ENCODE data around the gene GSDME.

- TF ChIP-seq CTCF (conservative IDR thresholded peaks at IDR 0.05 in 1 of 2, IDR thresholded peaks at IDR 0.05 in 1 of 2; ENCODE audit: extremely low read depth in 1 of 2, insufficient read depth in 1 of 2, low read depth in 1 of 2, low read length in 2 of 2) (no peak), EZH2 (IDR thresholded peaks at IDR 0.05; ENCODE audit: borderline replicate concordance, low read length) (no peak)
Measured at GRCh38 chr7:24733414-24734060, 23.7 kb downstream of the GSDME start.

Data from mammary epithelial cell (primary cell).